Testis (tissue), 2 donors: Measurements from ENCODE around the gene THAP3.

ENCODE experiments used
- CTCF ChIP-seq, 3 experiments: fragments of 450-650 bp in 2 of 3; fragments of 200-600 bp in 1 of 3; sonication (generic) in 1 of 3; IDR thresholded peaks; one replicate each; pipeline ENCODE4 v1.5.1; 2016 to 2019; ENCODE audit warnings: antibody characterized with exemption in 3 of 3, mild to moderate bottlenecking in 2 of 3, moderate library complexity in 1 of 3
- POLR2A ChIP-seq: fragments of 450-650 bp; IDR thresholded peaks from one replicate; pipeline ENCODE4 v1.6.1; 2017; ENCODE audit warnings: antibody characterized with exemption, mild to moderate bottlenecking, moderate library complexity

- TF ChIP-seq POLR2A: no peak
- no peak for TF ChIP-seq CTCF (IDR thresholded peaks at IDR 0.05)
These were observed 43.8 kb downstream of the THAP3 start for GRCh38 chr1:6668503-6668902.
